ENCODE data around the gene BLM.
"Not testable (repeated sequence)": the region's sequence is repeated elsewhere in the genome, so short reads cannot be mapped to it uniquely, and the experiment has no call there.

Gene BLM

GRCh38 chr15:90825115-90825899, 108.2 kb downstream of the BLM start:
- DNase-seq, result not testable (repeated sequence)

GRCh38 chr15:90826206-90826885, 109.2 kb downstream of the BLM start:
- DNase-seq, result not testable (repeated sequence)

- DNase-seq, result no peak
These were observed 109.8 kb downstream of the BLM start for GRCh38 chr15:90826886-90827435.

DNA sequence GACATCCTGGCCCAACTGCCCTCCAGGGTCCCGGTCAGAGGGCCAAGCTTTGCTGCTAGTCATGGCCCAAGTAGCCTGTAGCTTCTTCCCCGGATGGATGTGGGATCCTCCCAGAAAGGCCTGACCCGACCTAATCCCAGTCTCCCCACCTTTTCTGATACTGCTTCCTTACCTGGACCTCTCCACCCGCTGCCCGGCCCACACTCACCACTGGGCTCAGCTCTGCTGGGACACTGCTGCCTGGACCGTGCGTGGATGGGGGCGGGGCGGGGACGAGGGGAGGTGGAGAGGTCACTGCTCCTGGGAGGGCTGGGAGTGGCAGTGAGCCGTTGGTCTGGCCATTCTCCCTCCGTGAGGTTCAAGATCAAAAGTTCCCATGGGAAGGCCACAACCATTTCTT, 111.0 kb downstream of the BLM start:
- DNase-seq, result no peak

DNA sequence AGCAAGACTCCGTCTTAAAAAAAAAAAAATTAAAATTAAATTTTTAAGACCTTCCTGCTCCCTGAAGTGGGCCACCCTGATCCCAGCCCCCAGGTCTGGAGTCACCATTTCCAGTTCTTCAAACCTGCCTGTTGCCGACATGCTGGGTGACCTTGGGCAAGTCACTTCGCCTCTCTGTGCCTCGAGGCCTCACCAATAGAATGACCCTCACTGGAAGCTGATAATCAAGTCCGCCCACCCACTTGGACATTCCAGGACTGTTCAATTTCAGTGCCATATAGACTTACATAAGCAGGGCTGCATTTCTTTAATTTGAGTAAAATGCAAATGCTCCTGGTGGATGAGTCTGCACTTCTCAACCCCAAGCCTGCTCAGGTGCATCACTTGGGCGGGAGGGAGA, 112.0 kb downstream of the BLM start:
- DNase-seq, result no peak

DNA sequence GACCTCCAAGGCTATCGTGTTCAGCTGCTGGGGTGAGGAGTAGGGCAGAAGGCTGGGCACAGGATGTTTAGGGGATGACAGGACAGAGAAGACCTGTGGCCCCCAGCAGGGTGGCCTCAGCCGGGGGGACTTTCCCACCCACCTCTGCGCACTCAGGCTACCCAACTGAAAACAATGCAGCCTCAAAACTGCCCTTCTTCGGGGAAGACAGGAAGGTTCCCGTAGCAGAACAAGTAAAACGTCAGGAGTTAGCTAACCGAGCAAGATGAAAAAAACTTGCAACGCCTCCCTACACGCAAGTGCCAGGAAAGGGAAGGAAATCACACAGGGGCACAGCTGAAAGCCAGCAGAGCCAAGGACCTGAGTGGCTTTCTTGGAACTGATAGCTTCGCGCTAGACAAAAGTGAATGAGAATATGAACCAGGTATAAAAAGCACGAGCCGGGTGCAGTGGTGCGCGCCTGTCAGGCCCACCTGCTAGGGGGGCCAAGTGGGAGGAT, 112.8 kb downstream of the BLM start:
- no peak for DNase-seq

GRCh38 chr15:90834626-90835025, 117.5 kb downstream of the BLM start:
- no peak for DNase-seq

GRCh38 chr15:90836296-90836871, 119.2 kb downstream of the BLM start:
- no peak for DNase-seq

DNA sequence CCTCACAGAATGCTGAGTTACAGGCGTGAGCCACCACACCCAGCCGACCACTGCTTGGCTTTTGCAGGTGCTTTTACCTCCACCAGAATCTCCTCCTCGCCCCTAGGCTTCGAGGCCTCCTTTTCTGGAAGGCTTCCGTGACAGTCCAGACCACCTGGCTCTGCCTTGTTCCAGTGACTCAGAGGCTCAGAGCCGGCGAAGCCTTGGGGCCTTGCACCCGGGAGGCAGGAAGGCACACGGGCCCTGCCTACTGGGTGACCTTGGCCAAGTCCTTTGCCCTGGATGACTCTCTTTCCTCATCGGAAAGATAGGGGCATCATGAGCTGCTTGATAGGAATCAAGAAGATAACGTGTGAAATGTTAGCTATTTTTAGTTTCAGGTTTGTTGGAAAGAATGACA, 119.9 kb downstream of the BLM start:
- DNase-seq, result no peak

DNA sequence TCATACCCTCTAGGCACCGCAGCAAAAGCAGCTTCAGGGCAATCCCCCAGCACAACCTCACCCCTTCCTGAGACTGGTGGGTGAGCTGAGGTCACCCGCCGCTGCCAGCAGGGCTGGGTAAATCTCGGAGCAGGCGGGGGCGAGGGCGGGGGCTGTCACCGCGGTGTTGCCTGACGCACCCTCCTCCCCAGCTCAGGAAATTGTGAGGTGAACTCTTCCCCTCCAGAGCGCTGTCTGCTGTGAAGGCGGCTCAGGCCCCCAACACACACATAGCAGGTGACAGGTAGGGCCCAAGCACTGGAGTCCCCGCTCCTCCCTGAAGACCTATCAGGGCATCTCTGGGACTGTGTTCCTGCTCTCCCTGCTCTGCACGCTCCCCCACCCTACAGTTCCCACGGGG, 121.0 kb downstream of the BLM start:
- peak; percentile 73 for DNase-seq

- DNase-seq, result no peak
These were observed 121.4 kb downstream of the BLM start for GRCh38 chr15:90838544-90838943.

DNA sequence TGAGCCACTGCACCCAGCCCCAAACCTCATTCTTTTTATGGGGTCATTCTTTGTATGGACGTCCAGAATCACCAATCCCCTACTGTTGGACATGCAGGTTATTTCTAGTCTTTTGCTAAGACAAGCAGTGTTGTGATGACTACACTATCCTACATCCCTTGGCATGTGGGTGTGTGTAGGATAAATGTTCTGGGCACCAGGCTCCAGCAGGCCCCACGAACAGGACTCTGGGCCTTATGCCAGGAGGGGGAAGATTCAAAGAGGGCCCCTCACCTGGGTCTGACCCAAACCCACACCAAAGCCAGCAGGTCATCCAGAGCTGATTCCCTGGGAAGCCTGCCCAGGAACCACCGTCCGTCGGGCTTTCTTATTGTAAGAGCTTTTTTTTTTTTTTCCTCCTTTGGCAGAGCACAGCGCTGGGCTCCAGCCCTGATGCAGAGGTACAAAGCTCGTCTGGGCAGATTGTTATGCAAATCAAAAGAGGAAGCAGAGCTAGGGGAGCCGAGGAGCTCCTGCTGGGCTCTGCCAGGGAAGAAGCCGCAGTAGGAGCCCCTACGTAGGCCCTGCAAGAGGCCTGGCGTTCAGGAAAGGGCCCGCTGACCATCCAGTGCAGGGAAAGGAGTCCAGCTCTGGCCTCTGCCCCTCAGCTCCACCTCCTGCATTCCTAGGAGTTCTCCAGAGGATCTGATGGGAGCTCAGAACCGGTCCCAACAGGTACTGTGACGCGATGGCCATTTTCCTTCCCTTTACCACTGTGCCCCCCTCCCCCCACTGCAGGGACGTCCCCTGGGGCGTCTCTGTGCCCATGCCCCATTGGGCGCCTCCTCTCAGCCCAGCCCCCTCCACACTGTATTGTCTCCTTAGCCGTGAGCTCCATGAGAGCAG, 122.3 kb downstream of the BLM start:
- no peak for DNase-seq

GRCh38 chr15:90840157-90840855, 123.2 kb downstream of the BLM start:
- no peak for DNase-seq

- no peak for DNase-seq
These were observed 123.8 kb downstream of the BLM start for GRCh38 chr15:90840954-90841353.

DNA sequence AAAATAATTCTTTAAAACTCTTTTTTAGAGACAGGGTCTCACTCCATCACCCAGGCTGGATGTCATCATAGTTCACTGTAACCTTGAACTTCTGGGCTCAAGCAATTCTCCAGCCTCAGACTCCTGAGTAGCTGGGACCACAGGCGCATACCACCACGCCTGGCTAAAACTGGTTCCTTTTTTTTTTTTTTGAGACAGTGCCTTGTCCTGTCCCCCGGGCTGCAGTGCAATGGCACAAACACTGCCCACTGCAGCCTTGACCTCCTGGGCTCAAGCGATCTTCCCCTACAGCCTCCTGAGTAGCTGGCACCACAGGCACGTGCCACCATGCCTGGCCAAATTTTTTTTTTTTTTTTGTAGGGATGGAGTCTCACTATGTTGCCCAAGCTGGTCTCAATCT, 127.5 kb downstream of the BLM start:
- no peak for DNase-seq

- DNase-seq, result no peak
These were observed 128.2 kb downstream of the BLM start for GRCh38 chr15:90845201-90845949.

GRCh38 chr15:90849424-90849823, 132.3 kb downstream of the BLM start:
- not testable (repeated sequence) for DNase-seq

GRCh38 chr15:90851114-90851513, 134.0 kb downstream of the BLM start:
- no peak for DNase-seq

GRCh38 chr15:90851940-90852339, 134.8 kb downstream of the BLM start:
- no peak for DNase-seq

GRCh38 chr15:90855139-90855538, 138.0 kb downstream of the BLM start:
- DNase-seq, result no peak

- DNase-seq, result no peak
These were observed 140.2 kb downstream of the BLM start for GRCh38 chr15:90857337-90857736.

All from activated CD4-positive, alpha-beta T cell treated with anti-CD3 and anti-CD28 coated beads for 1 hour (primary cell).